ENCODE data around the gene GBA2. TPM values are rescaled to one million over a fixed set of nuclear protein-coding genes. Genes with fewer than 3 reads are reported as not detected.

Gene GBA2
- 100 to 1,000 TPM; 107 to 117 TPM for total RNA-seq
- 73.2 TPM for polyA plus RNA-seq (2013, experiment 1 of 2)
- 61.5 TPM for polyA plus RNA-seq (2013, experiment 2 of 2)
- long read RNA-seq, experiment 1, transcript GBA2-203 (17 exons, 3,611 nt) = major isoform, 5 of 39 reads
- long read RNA-seq, experiment 1, partial matches to known transcripts = 13 of 39 reads
- long read RNA-seq, experiment 1, other reads (novel, unspliced or antisense) = 21 of 39 reads
- long read RNA-seq, experiment 2, transcript GBA2-203 (17 exons, 3,611 nt) = major isoform, 76 of 191 reads
- long read RNA-seq, experiment 2, partial matches to known transcripts = 11 of 191 reads
- long read RNA-seq, experiment 2, other reads (novel, unspliced or antisense) = 101 of 191 reads
- long read RNA-seq, experiment 3, transcript GBA2-203 (17 exons, 3,611 nt) = major isoform, 9 of 44 reads
- long read RNA-seq, experiment 3, partial matches to known transcripts = 21 of 44 reads
- long read RNA-seq, experiment 3, other reads (novel, unspliced or antisense) = 14 of 44 reads
- long read RNA-seq, experiment 4, partial matches to known transcripts = 9 of 10 reads
- long read RNA-seq, experiment 4, other reads (novel, unspliced or antisense) = 1 of 10 reads

- Mint-ChIP-seq H3K36me3 (ENCODE audit: low read depth) (peaks cover 39% of the 10 kb centered on the region), H3K27ac (peak within 1 kb of the TSS; percentile 92), H3K9me3 (no peaks in the 10 kb centered on the region), H3K27me3 (ENCODE audit: insufficient read depth) (no peaks in the 10 kb centered on the region), H3K4me1 (peaks cover 24% of the 10 kb centered on the region), H3K4me3 (peak within 1 kb of the TSS; percentile 92)
- Histone ChIP-seq H3K9ac (ENCODE audit: extremely low read depth, low read length, poor library complexity, severe bottlenecking) (peak within 1 kb of the TSS; percentile 77), H3K27ac (ENCODE audit: low read depth, low read length) (no peak within 1 kb of the TSS), H3K36me3 (ENCODE audit: control insufficient read depth, insufficient read depth, low read length) (peaks cover 50% of the 10 kb centered on the region), H3K4me3 (ENCODE audit: low read length) (peak within 1 kb of the TSS; percentile 94), H3K4me1 (ENCODE audit: control insufficient read depth, insufficient read depth, low read length) (no peaks in the 10 kb centered on the region), H3K9me3 (ENCODE audit: control insufficient read depth, low read length) (no peaks in the 10 kb centered on the region), H3K27me3 (ENCODE audit: control insufficient read depth, insufficient read depth, low read length, poor library complexity, severe bottlenecking) (no peaks in the 10 kb centered on the region)
- DNase-seq = peak; percentile 93
- 0% methylated on average over 20 to 69 of the region's 69 CpGs for WGBS, 2 experiments (ENCODE audit: insufficient coverage in 1 of 2, insufficient read length in 1 of 2)
- no peak for TF ChIP-seq CTCF (conservative IDR thresholded peaks at IDR 0.05)
These were observed at the start of gene GBA2, which contains the start of gene RGP1 for GRCh38 chr9:35748858-35749514. GBA2 (minus strand) TSS chr9:35749228; CDS start chr9:35748704, 524 bp downstream. RGP1 (plus strand) TSS chr9:35749287; CDS start chr9:35749756, 469 bp downstream.

GRCh38 chr9:35797311-35798109 lies 48.5 kb upstream of the GBA2 start:
- no peak overlapping the region for H3K4me3 Mint-ChIP-seq
- Histone ChIP-seq H3K27ac (ENCODE audit: low read depth, low read length) (no peak overlapping the region), H3K36me3 (ENCODE audit: control insufficient read depth, insufficient read depth, low read length) (peaks cover 3% of the 10 kb centered on the region), H3K9ac (ENCODE audit: extremely low read depth, low read length, poor library complexity, severe bottlenecking) (no peak overlapping the region), H3K9me3 (ENCODE audit: control insufficient read depth, low read length) (no peaks in the 10 kb centered on the region), H3K4me3 (ENCODE audit: low read length) (no peak overlapping the region), H3K4me1 (ENCODE audit: control insufficient read depth, insufficient read depth, low read length) (peaks cover 8% of the 10 kb centered on the region), H3K27me3 (ENCODE audit: control insufficient read depth, insufficient read depth, low read length, poor library complexity, severe bottlenecking) (no peaks in the 10 kb centered on the region)
- no peak for DNase-seq
- H3K36me3 Mint-ChIP-seq (ENCODE audit: low read depth) = peaks cover 9% of the 10 kb centered on the region
- H3K27ac Mint-ChIP-seq = no peak overlapping the region
- peaks cover 19% of the 10 kb centered on the region for H3K4me1 Mint-ChIP-seq
- TF ChIP-seq CTCF (conservative IDR thresholded peaks at IDR 0.05) = no peak
- WGBS, 2 experiments (ENCODE audit: insufficient coverage in 1 of 2, insufficient read length in 1 of 2) = 93 to 94% methylated on average over 2 to 5 of the region's 6 CpGs
- no peaks in the 10 kb centered on the region for H3K9me3 Mint-ChIP-seq
- H3K27me3 Mint-ChIP-seq (ENCODE audit: insufficient read depth) = peaks cover 3% of the 10 kb centered on the region

GRCh38 chr9:35795695-35796094 lies 46.7 kb upstream of the GBA2 start:
- Histone ChIP-seq H3K4me3 (ENCODE audit: low read length) (no peak overlapping the region), H3K4me1 (ENCODE audit: control insufficient read depth, insufficient read depth, low read length) (peaks cover 3% of the 10 kb centered on the region), H3K9me3 (ENCODE audit: control insufficient read depth, low read length) (no peaks in the 10 kb centered on the region), H3K27me3 (ENCODE audit: control insufficient read depth, insufficient read depth, low read length, poor library complexity, severe bottlenecking) (no peaks in the 10 kb centered on the region), H3K27ac (ENCODE audit: low read depth, low read length) (no peak overlapping the region), H3K36me3 (ENCODE audit: control insufficient read depth, insufficient read depth, low read length) (no peaks in the 10 kb centered on the region), H3K9ac (ENCODE audit: extremely low read depth, low read length, poor library complexity, severe bottlenecking) (no peak overlapping the region)
- H3K4me3 Mint-ChIP-seq = no peak overlapping the region
- TF ChIP-seq CTCF (conservative IDR thresholded peaks at IDR 0.05) = no peak
- no peaks in the 10 kb centered on the region for H3K9me3 Mint-ChIP-seq
- no peak overlapping the region for H3K27ac Mint-ChIP-seq
- H3K36me3 Mint-ChIP-seq (ENCODE audit: low read depth) = peaks cover under 1% of the 10 kb centered on the region
- H3K27me3 Mint-ChIP-seq (ENCODE audit: insufficient read depth) = peaks cover 5% of the 10 kb centered on the region
- peaks cover 13% of the 10 kb centered on the region for H3K4me1 Mint-ChIP-seq
- no peak for DNase-seq
